ENCODE results near the gene UGT1A5.
"Not testable (repeated sequence)": the region's sequence is repeated elsewhere in the genome, so short reads cannot be mapped to it uniquely, and the experiment has no call there.

UGT1A5 gene

GRCh38 chr2:233693963-233694362, 18.7 kb upstream of the UGT1A5 start:
- no peak for DNase-seq (ENCODE audit: low read depth)

- no peak for DNase-seq (ENCODE audit: low read depth)
Measured at GRCh38 chr2:233698740-233699139, 14.0 kb upstream of the UGT1A5 start.

- DNase-seq (ENCODE audit: low read depth), result no peak
Measured at GRCh38 chr2:233699424-233700027, 13.2 kb upstream of the UGT1A5 start.

- peak; percentile 62 for DNase-seq (ENCODE audit: low read depth)
Measured at GRCh38 chr2:233700028-233700635, 12.6 kb upstream of the UGT1A5 start.

GRCh38 chr2:233700842-233701241, 11.9 kb upstream of the UGT1A5 start:
- DNase-seq (ENCODE audit: low read depth), result not testable (repeated sequence)

- DNase-seq (ENCODE audit: low read depth), result no peak
Measured at GRCh38 chr2:233702238-233702637, 10.5 kb upstream of the UGT1A5 start.

GRCh38 chr2:233705911-233706506, 6.7 kb upstream of the UGT1A5 start:
- DNase-seq (ENCODE audit: low read depth), result no peak

GRCh38 chr2:233706720-233707119, 6.0 kb upstream of the UGT1A5 start:
- DNase-seq (ENCODE audit: low read depth), result peak; percentile 58

GRCh38 chr2:233707940-233708644, 4.6 kb upstream of the UGT1A5 start:
- DNase-seq (ENCODE audit: low read depth), result peak; percentile 63

GRCh38 chr2:233708942-233709341, 3.8 kb upstream of the UGT1A5 start:
- DNase-seq (ENCODE audit: low read depth), result no peak

GRCh38 chr2:233711312-233712008, 1.2 kb upstream of the UGT1A5 start:
- peak; percentile 69 for DNase-seq (ENCODE audit: low read depth)

- DNase-seq (ENCODE audit: low read depth), result no peak
Measured at GRCh38 chr2:233713262-233713615, 532 bp downstream of the UGT1A5 start.

- DNase-seq (ENCODE audit: low read depth), result no peak
Measured at GRCh38 chr2:233714121-233714520, 1.4 kb downstream of the UGT1A5 start.

GRCh38 chr2:233718552-233718951, 5.8 kb downstream of the UGT1A5 start, which contains the start of gene UGT1A4:
TSS of gene UGT1A4 (plus strand) at chr2:233718736. CDS start at chr2:233718821, 85 bp downstream.
- no peak for DNase-seq (ENCODE audit: low read depth)

- DNase-seq (ENCODE audit: low read depth), result no peak
Measured at GRCh38 chr2:233728723-233729301, 16.1 kb downstream of the UGT1A5 start, which contains the start of gene UGT1A3. TSS of gene UGT1A3 (plus strand) at chr2:233729042. CDS start at chr2:233729127, 85 bp downstream.

GRCh38 chr2:233736868-233737653, 24.4 kb downstream of the UGT1A5 start:
- DNase-seq (ENCODE audit: low read depth), result not testable (repeated sequence)

- no peak for DNase-seq (ENCODE audit: low read depth)
Measured at GRCh38 chr2:233740870-233741269, 28.2 kb downstream of the UGT1A5 start.

GRCh38 chr2:233743464-233744259, 31.0 kb downstream of the UGT1A5 start:
- DNase-seq (ENCODE audit: low read depth), result no peak

GRCh38 chr2:233745073-233745755, 32.5 kb downstream of the UGT1A5 start:
- no peak for DNase-seq (ENCODE audit: low read depth)

GRCh38 chr2:233745838-233746237, 33.1 kb downstream of the UGT1A5 start:
- not testable (repeated sequence) for DNase-seq (ENCODE audit: low read depth)

All from iris pigment epithelial cell (primary cell).